HG03432 (cell line): Measurements from ENCODE around the gene EPN1.

Source experiments
- ATAC-seq: cut with Tn5 transposase; IDR thresholded peaks from one replicate; pipeline ENCODE4 v1.9.1; 2021; ENCODE audit warnings: mild to moderate bottlenecking, moderate library complexity; ENCODE audit not compliant: unreplicated experiment

Gene EPN1

GRCh38 chr19:55660404-55660803 lies 14.6 kb upstream of the EPN1 start:
- ATAC-seq = no peak

GRCh38 chr19:55660991-55661390 lies 14.0 kb upstream of the EPN1 start:
- no peak for ATAC-seq

- no peak for ATAC-seq
Observed at GRCh38 chr19:55661826-55662225, 13.2 kb upstream of the EPN1 start.

- ATAC-seq = no peak
Observed at GRCh38 chr19:55663846-55664536, 11.0 kb upstream of the EPN1 start.

GRCh38 chr19:55666343-55667005 lies 8.6 kb upstream of the EPN1 start:
- ATAC-seq = no peak

- ATAC-seq = no peak
Observed at GRCh38 chr19:55667006-55667381, 8.0 kb upstream of the EPN1 start.

GRCh38 chr19:55667511-55667910 lies 7.5 kb upstream of the EPN1 start:
- ATAC-seq = no peak

- no peak for ATAC-seq
Observed at GRCh38 chr19:55667958-55668357, 7.1 kb upstream of the EPN1 start.

GRCh38 chr19:55668603-55669348 lies 6.2 kb upstream of the EPN1 start:
- no peak for ATAC-seq

GRCh38 chr19:55669418-55670279 lies 5.4 kb upstream of the EPN1 start:
- no peak for ATAC-seq

- ATAC-seq = no peak
Observed at GRCh38 chr19:55670280-55671053, 4.6 kb upstream of the EPN1 start.

GRCh38 chr19:55671054-55671378 lies 4.0 kb upstream of the EPN1 start:
- ATAC-seq = no peak

GRCh38 chr19:55672418-55672817 lies 2.6 kb upstream of the EPN1 start:
- ATAC-seq = no peak

GRCh38 chr19:55673465-55673864 lies 1.6 kb upstream of the EPN1 start:
- no peak for ATAC-seq

GRCh38 chr19:55673889-55674288 lies 1.1 kb upstream of the EPN1 start:
- ATAC-seq = no peak

- no peak for ATAC-seq
Observed at GRCh38 chr19:55674459-55674840, 576 bp upstream of the EPN1 start.

GRCh38 chr19:55675661-55676354 lies 782 bp downstream of the EPN1 start:
- no peak for ATAC-seq

GRCh38 chr19:55676383-55676782 lies 1.4 kb downstream of the EPN1 start:
- ATAC-seq = no peak

- no peak for ATAC-seq
Observed at GRCh38 chr19:55676889-55677505, 2.0 kb downstream of the EPN1 start.
